HepG2 (cell line): ENCODE results near the gene ANKS6.

Source experiments
- FOXA3 ChIP-seq: IDR thresholded peaks from 2 replicates; pipeline ENCODE4 v1.6.1; 2016; ENCODE audit warnings: missing genetic modification reagents, missing compliant biosample characterization
- FOXM1 ChIP-seq: sonication (generic); formaldehyde crosslinking; IDR thresholded peaks from 2 replicates; pipeline ENCODE4 v1.5.0; 2020; ENCODE audit warnings: missing genetic modification reagents
- KDM3A ChIP-seq: IDR thresholded peaks from 2 replicates; pipeline ENCODE4 v1.6.1; 2018; ENCODE audit warnings: low read depth, missing compliant biosample characterization
- POLR2A ChIP-seq, 2 experiments: IDR thresholded peaks; 2 replicates each; pipeline ENCODE4 v1.6.1; 2011; ENCODE audit warnings: low read depth in 2 of 2, low read length in 2 of 2, mild to moderate bottlenecking in 1 of 2, moderate library complexity in 1 of 2; ENCODE audit not compliant: insufficient read depth in 1 of 2
- ZBTB40 ChIP-seq, 2 experiments: fragments of 450-650 bp in 1 of 2; sonication (generic) in 1 of 2; formaldehyde crosslinking in 1 of 2; IDR thresholded peaks; 2 replicates each; pipeline versions ENCODE4 v1.6.1 to v1.8.0; 2016 to 2022; ENCODE audit warnings: antibody characterized with exemption in 1 of 2, mild to moderate bottlenecking in 1 of 2, missing genetic modification reagents in 1 of 2
- ZNF274 ChIP-seq: sonication (generic); formaldehyde crosslinking; IDR thresholded peaks from 2 replicates; pipeline ENCODE4 v1.5.1; 2020; ENCODE audit warnings: mild to moderate bottlenecking, missing genetic modification reagents
- TF ChIP-seq, protein P1 (sequence below): sonication (generic); formaldehyde crosslinking; IDR thresholded peaks from 2 replicates; pipeline ENCODE4 v1.5.0; 2020; ENCODE audit warnings: mild to moderate bottlenecking, missing genetic modification reagents, moderate library complexity
- TF ChIP-seq, protein P2 (sequence below): sonication (generic); formaldehyde crosslinking; IDR thresholded peaks from 2 replicates; pipeline ENCODE4 v1.4.0; 2020; ENCODE audit warnings: low read depth, mild to moderate bottlenecking, missing genetic modification reagents

GRCh38 chr9:98833090-98833956 is 37.0 kb upstream of the ANKS6 start:
- TF ChIP-seq, protein P1, sequence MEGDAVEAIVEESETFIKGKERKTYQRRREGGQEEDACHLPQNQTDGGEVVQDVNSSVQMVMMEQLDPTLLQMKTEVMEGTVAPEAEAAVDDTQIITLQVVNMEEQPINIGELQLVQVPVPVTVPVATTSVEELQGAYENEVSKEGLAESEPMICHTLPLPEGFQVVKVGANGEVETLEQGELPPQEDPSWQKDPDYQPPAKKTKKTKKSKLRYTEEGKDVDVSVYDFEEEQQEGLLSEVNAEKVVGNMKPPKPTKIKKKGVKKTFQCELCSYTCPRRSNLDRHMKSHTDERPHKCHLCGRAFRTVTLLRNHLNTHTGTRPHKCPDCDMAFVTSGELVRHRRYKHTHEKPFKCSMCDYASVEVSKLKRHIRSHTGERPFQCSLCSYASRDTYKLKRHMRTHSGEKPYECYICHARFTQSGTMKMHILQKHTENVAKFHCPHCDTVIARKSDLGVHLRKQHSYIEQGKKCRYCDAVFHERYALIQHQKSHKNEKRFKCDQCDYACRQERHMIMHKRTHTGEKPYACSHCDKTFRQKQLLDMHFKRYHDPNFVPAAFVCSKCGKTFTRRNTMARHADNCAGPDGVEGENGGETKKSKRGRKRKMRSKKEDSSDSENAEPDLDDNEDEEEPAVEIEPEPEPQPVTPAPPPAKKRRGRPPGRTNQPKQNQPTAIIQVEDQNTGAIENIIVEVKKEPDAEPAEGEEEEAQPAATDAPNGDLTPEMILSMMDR, result no peak
- TF ChIP-seq POLR2A (IDR thresholded peaks at IDR 0.05; ENCODE audit: insufficient read depth in 1 of 2, low read depth in 2 of 2, low read length in 2 of 2), result no peak
- no peak for TF ChIP-seq FOXA3 (CRISPR knock-in tag)
- TF ChIP-seq KDM3A (CRISPR knock-in tag), result no peak
- TF ChIP-seq FOXM1 (CRISPR knock-in tag), result no peak
- TF ChIP-seq ZNF274, result no peak
- no peak for TF ChIP-seq ZBTB40 (IDR thresholded peaks at IDR 0.05)
- TF ChIP-seq ZBTB40 (CRISPR knock-in tag; IDR thresholded peaks at IDR 0.05), result no peak
- TF ChIP-seq, protein P2, sequence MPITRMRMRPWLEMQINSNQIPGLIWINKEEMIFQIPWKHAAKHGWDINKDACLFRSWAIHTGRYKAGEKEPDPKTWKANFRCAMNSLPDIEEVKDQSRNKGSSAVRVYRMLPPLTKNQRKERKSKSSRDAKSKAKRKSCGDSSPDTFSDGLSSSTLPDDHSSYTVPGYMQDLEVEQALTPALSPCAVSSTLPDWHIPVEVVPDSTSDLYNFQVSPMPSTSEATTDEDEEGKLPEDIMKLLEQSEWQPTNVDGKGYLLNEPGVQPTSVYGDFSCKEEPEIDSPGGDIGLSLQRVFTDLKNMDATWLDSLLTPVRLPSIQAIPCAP (CRISPR knock-in tag), result no peak
